Tongue (tissue), 2 donors: ENCODE results near the gene METTL5. TPM values are rescaled to one million over a fixed set of nuclear protein-coding genes. Genes with fewer than 3 reads are reported as not detected.
"Not testable (repeated sequence)": the region's sequence is repeated elsewhere in the genome, so short reads cannot be mapped to it uniquely, and the experiment has no call there.

ENCODE experiments used
- DNase-seq: peaks from one replicate; pipeline ENCODE4 v3.0.0-alpha.2; 2015
- total RNA-seq: library from RNA; depleted of rRNA; stranded (reverse); fragments of >200 nt; gene quantifications from one replicate; pipeline ENCODE4 v1.2.3, GENCODE V29; 2014

METTL5 gene
- 37.0 TPM for total RNA-seq

GRCh38 chr2:169824373-169825333, at the start of gene METTL5:
Gene METTL5, minus strand, starts transcription at chr2:169824905. Its CDS starts 308 bp downstream, at chr2:169824597.
- DNase-seq, result peak; percentile 89

GRCh38 chr2:169871994-169872393, 47.3 kb upstream of the METTL5 start:
- DNase-seq, result no peak

- DNase-seq, result not testable (repeated sequence)
These were observed 46.7 kb upstream of the METTL5 start for GRCh38 chr2:169871369-169871768.

GRCh38 chr2:169868951-169869350, 44.2 kb upstream of the METTL5 start:
- no peak for DNase-seq

GRCh38 chr2:169867579-169867978, 42.9 kb upstream of the METTL5 start:
- DNase-seq, result no peak

- DNase-seq, result not testable (repeated sequence)
These were observed 41.5 kb upstream of the METTL5 start for GRCh38 chr2:169866230-169866629.

GRCh38 chr2:169865492-169865891, 40.8 kb upstream of the METTL5 start:
- no peak for DNase-seq

- no peak for DNase-seq
These were observed 38.1 kb upstream of the METTL5 start for GRCh38 chr2:169862816-169863215.

GRCh38 chr2:169860149-169860548, 35.4 kb upstream of the METTL5 start:
- DNase-seq, result no peak

GRCh38 chr2:169859423-169859822, 34.7 kb upstream of the METTL5 start:
- no peak for DNase-seq

- DNase-seq, result not testable (repeated sequence)
These were observed 30.9 kb upstream of the METTL5 start for GRCh38 chr2:169855281-169856258.

- no peak for DNase-seq
These were observed 28.4 kb upstream of the METTL5 start for GRCh38 chr2:169853041-169853668.

GRCh38 chr2:169849710-169850109, 25.0 kb upstream of the METTL5 start:
- no peak for DNase-seq

GRCh38 chr2:169848959-169849693, 24.4 kb upstream of the METTL5 start:
- not testable (repeated sequence) for DNase-seq

GRCh38 chr2:169845016-169845415, 20.3 kb upstream of the METTL5 start:
- DNase-seq, result no peak

GRCh38 chr2:169841625-169842024, 16.9 kb upstream of the METTL5 start:
- DNase-seq, result not testable (repeated sequence)

- no peak for DNase-seq
These were observed 16.0 kb upstream of the METTL5 start for GRCh38 chr2:169840747-169841142.

- DNase-seq, result no peak
These were observed 15.4 kb upstream of the METTL5 start for GRCh38 chr2:169839954-169840746.

GRCh38 chr2:169838743-169839489, 14.2 kb upstream of the METTL5 start:
- no peak for DNase-seq

- DNase-seq, result no peak
These were observed 9.7 kb upstream of the METTL5 start for GRCh38 chr2:169834401-169834800.
